IMR-90 (cell line): ENCODE measurements around the gene SMARCC2. TPM values are rescaled to one million over a fixed set of nuclear protein-coding genes. Genes with fewer than 3 reads are reported as not detected.

Experiments
- ATAC-seq: fragments of 200-7000 bp; cut with Tn5 transposase; 2 replicates; pipeline ENCODE4 v1.9.1; 2020; ENCODE audit warnings: low read depth, mild to moderate bottlenecking, moderate library complexity
- BruUV-seq: library from RNA; stranded (reverse); fragments of 400-500 nt; replicated peaks from 2 replicates; lab custom pipeline; 2021; lab: Mats Ljungman, UMichigan
- CTCF ChIA-PET: fragments of 300-600 bp; formaldehyde crosslinking; extraction: SDS; loops from one replicate; lab custom pipeline; 2021; ENCODE audit warnings: antibody characterized with exemption; lab: Yijun Ruan, JAX
- POLR2A ChIA-PET: fragments of 300-600 bp; sonication (Branson Sonifier 250); formaldehyde crosslinking; loops from one replicate; lab custom pipeline; 2022; ENCODE audit warnings: antibody characterized with exemption; ENCODE audit not compliant: unreplicated experiment; lab: Charles Lee
- DNase-seq: peaks from one replicate; pipeline ENCODE4 v3.0.0; 2013
- H2AFZ ChIP-seq: replicated peaks from 2 replicates; pipeline ENCODE3; 2013; ENCODE audit warnings: low read length, mild to moderate bottlenecking; ENCODE audit not compliant: poor library complexity
- H2AK5ac ChIP-seq: 2 replicates; pipeline ENCODE4 v1.6.1; 2013; ENCODE audit warnings: low read depth, low read length, inconsistent platforms
- H2AK9ac ChIP-seq: replicated peaks from 2 replicates; pipeline ENCODE3; 2013; ENCODE audit warnings: mild to moderate bottlenecking, low read depth, low read length, moderate library complexity; ENCODE audit not compliant: poor library complexity
- H2BK120ac ChIP-seq: 2 replicates; pipeline ENCODE4 v1.6.1; 2013; ENCODE audit warnings: low read depth, low read length, inconsistent platforms
- H2BK15ac ChIP-seq: 3 replicates; pipeline ENCODE4 v1.6.1; 2013; ENCODE audit warnings: low read depth, low read length, inconsistent platforms
- H2BK20ac ChIP-seq: 2 replicates; pipeline ENCODE4 v1.6.1; 2013; ENCODE audit warnings: low read depth, mild to moderate bottlenecking, inconsistent platforms, low read length, moderate library complexity
- H2BK5ac ChIP-seq: 2 replicates; pipeline ENCODE4 v1.6.1; 2013; ENCODE audit warnings: mild to moderate bottlenecking, low read depth, low read length, inconsistent platforms; ENCODE audit not compliant: poor library complexity, severe bottlenecking
- H3K14ac ChIP-seq: replicated peaks from 2 replicates; pipeline ENCODE4 v1.6.1; 2013; ENCODE audit warnings: low read depth, low read length, inconsistent platforms
- H3K18ac ChIP-seq: 2 replicates; pipeline ENCODE4 v1.6.1; 2013; ENCODE audit warnings: low read depth, low read length, control low read depth
- H3K23ac ChIP-seq: 2 replicates; pipeline ENCODE4 v1.6.1; 2013; ENCODE audit warnings: low read depth, low read length, inconsistent platforms
- H3K27ac ChIP-seq: 2 replicates; pipeline ENCODE4 v1.5.1; 2013; ENCODE audit warnings: mild to moderate bottlenecking, control low read depth, low read length; ENCODE audit not compliant: insufficient read depth
- H3K27me3 ChIP-seq: 2 replicates; pipeline ENCODE4 v1.6.1; 2013; ENCODE audit warnings: low read length; ENCODE audit not compliant: control insufficient read depth, insufficient read depth
- H3K36me3 ChIP-seq: 2 replicates; pipeline ENCODE4 v1.6.1; 2013; ENCODE audit warnings: low read length, mixed read lengths; ENCODE audit not compliant: control insufficient read depth, insufficient read depth
- H3K4ac ChIP-seq: 2 replicates; pipeline ENCODE4 v1.6.1; 2013; ENCODE audit warnings: low read depth, low read length, inconsistent platforms
- H3K4me1 ChIP-seq: 2 replicates; pipeline ENCODE4 v1.6.1; 2013; ENCODE audit warnings: low read length, mixed read lengths; ENCODE audit not compliant: control insufficient read depth, insufficient read depth
- H3K4me2 ChIP-seq: 2 replicates; pipeline ENCODE4 v1.6.1; 2013; ENCODE audit warnings: low read depth, mild to moderate bottlenecking, control low read depth, low read length, moderate library complexity
- H3K4me3 ChIP-seq: 2 replicates; pipeline ENCODE4 v1.5.1; 2013; ENCODE audit warnings: low read depth, mild to moderate bottlenecking, control low read depth, low read length, moderate library complexity; ENCODE audit not compliant: insufficient read depth
- H3K56ac ChIP-seq: 2 replicates; pipeline ENCODE4 v1.6.1; 2013; ENCODE audit warnings: low read length, inconsistent platforms; ENCODE audit not compliant: insufficient read depth; ENCODE audit errors: extremely low read depth
- H3K79me1 ChIP-seq, 2 experiments: 2 replicates each; pipeline ENCODE4 v1.6.1; 2013; ENCODE audit warnings: low read length in 2 of 2, inconsistent platforms in 1 of 2, low read depth in 1 of 2
- H3K9ac ChIP-seq: 2 replicates; pipeline ENCODE4 v1.6.1; 2013; ENCODE audit warnings: low read depth, low read length, control low read depth
- H3K9me1 ChIP-seq: 2 replicates; pipeline ENCODE4 v1.6.1; 2013; ENCODE audit warnings: low read length, inconsistent platforms; ENCODE audit not compliant: insufficient read depth
- H3K9me3 ChIP-seq: 2 replicates; pipeline ENCODE4 v1.6.1; 2013; ENCODE audit warnings: low read length; ENCODE audit not compliant: control insufficient read depth, insufficient read depth
- H4K20me1 ChIP-seq: 2 replicates; pipeline ENCODE4 v1.6.1; 2013; ENCODE audit warnings: low read length, inconsistent platforms; ENCODE audit not compliant: insufficient read depth
- H4K5ac ChIP-seq: 2 replicates; pipeline ENCODE4 v1.6.1; 2013; ENCODE audit warnings: mild to moderate bottlenecking, low read depth, low read length, control low read depth
- H4K8ac ChIP-seq, 2 experiments: 2 replicates each; pipeline ENCODE4 v1.6.1; 2013; ENCODE audit warnings: low read depth in 2 of 2, low read length in 2 of 2, control low read depth in 1 of 2, inconsistent platforms in 1 of 2
- H4K91ac ChIP-seq: 2 replicates; pipeline ENCODE4 v1.6.1; 2013; ENCODE audit warnings: low read depth, low read length, inconsistent platforms; ENCODE audit not compliant: insufficient read depth
- MAZ ChIP-seq: IDR thresholded peaks from 2 replicates; pipeline ENCODE4 v1.6.1; 2012; ENCODE audit warnings: low read depth, mild to moderate bottlenecking, low read length, improper control_type of control experiment, moderate library complexity, borderline replicate concordance
- MXI1 ChIP-seq: IDR thresholded peaks from 2 replicates; pipeline ENCODE4 v1.6.1; 2012; ENCODE audit warnings: low read depth, mild to moderate bottlenecking, low read length, moderate library complexity, borderline replicate concordance
- NFE2L2 ChIP-seq: fragments of 150-350 bp; IDR thresholded peaks from 2 replicates; pipeline ENCODE4 v1.6.1; 2016; ENCODE audit warnings: low read depth, mild to moderate bottlenecking, low read length
- POLR2A ChIP-seq: IDR thresholded peaks from 2 replicates; pipeline ENCODE4 v1.6.1; 2012; ENCODE audit warnings: mild to moderate bottlenecking, low read depth, low read length
- RAD21 ChIP-seq: IDR thresholded peaks from 2 replicates; pipeline ENCODE4 v1.6.1; 2012; ENCODE audit warnings: low read length, improper control_type of control experiment
- RCOR1 ChIP-seq: IDR thresholded peaks from 2 replicates; pipeline ENCODE4 v1.6.1; 2012; ENCODE audit warnings: mild to moderate bottlenecking, low read length, improper control_type of control experiment; ENCODE audit not compliant: insufficient replicate concordance
- SMC3 ChIP-seq: fragments of 150-350 bp; IDR thresholded peaks from 2 replicates; pipeline ENCODE4 v1.6.1; 2016; ENCODE audit warnings: low read depth, mild to moderate bottlenecking, antibody characterized with exemption, low read length, moderate library complexity
- WGBS, 2 experiments: methylation state at CpG; one replicate each; pipeline versions ENCODE4 v1.1.5 to v1.1.7; 2013; ENCODE audit warnings: missing lambda C conversion rate in 2 of 2; ENCODE audit not compliant: insufficient read length in 1 of 2; ENCODE audit errors: extremely low coverage in 2 of 2; 5-methylcytosine and 5-hydroxymethylcytosine counted together
- dilution Hi-C: fragments of 300-500 bp; cut with HindIII; formaldehyde crosslinking; loops from one replicate; pipeline ENCODE4 v1.14.3; 2018; ENCODE audit warnings: low sequenced_read_pairs; ENCODE audit not compliant: unreplicated experiment
- in situ Hi-C: fragments of 300-500 bp; cut with MboI; formaldehyde crosslinking; loops from 3 replicates; pipeline ENCODE4 v1.14.3; 2019; ENCODE audit warnings: low sequenced_read_pairs, inconsistent platforms, mixed read lengths
- intact Hi-C: fragments of 100-400 bp; cut with micrococcal nuclease; formaldehyde crosslinking; loops from 2 replicates; pipeline ENCODE4 v1.10.0; 2022
- polyA plus RNA-seq, 3 experiments: library from polyadenylated mRNA; depleted of rRNA; stranded (reverse); fragments of >200 nt; gene quantifications; 2 replicates each; pipeline ENCODE4 v1.2.3, GENCODE V29; 2012; ENCODE audit warnings: low replicate concordance in 1 of 3
- total RNA-seq: library from RNA; depleted of rRNA; stranded (reverse); fragments of >200 nt; gene quantifications from 2 replicates; pipeline ENCODE4 v1.2.3, GENCODE V29; 2012

The SMARCC2 gene
- total and polyA plus RNA-seq, 2 of the 4 experiments (the other 2 are of a cell fraction), result 42.3 to 43.8 TPM

GRCh38 chr12:56163533-56164344 is 25.5 kb downstream of the SMARCC2 start:
- H2AK5ac ChIP-seq, result no peak overlapping the region
- no peak overlapping the region for H2BK120ac ChIP-seq
- H2BK15ac ChIP-seq, result no peak overlapping the region
- ATAC-seq (peak; percentile 1; the same call in 1 of the 2 replicates), DNase-seq (no peak)
- H2BK5ac ChIP-seq, result no peak overlapping the region
- dilution Hi-C loops, result no loop called here
- WGBS, 2 experiments, result 87% methylated on average over 2 of the region's 11 CpGs; no CpG with 5 or more reads in 1 of the 2 experiments
- ChIA-PET CTCF (interaction anchor here (0.6 kb wide), 1 partner anchor 11 kb away, joined by 3 read pairs; no protein-coding TSS in a partner anchor), POLR2A (interaction anchor here (1.5 to 1.7 kb wide), 2 partner anchors 12 to 44 kb away, joined by 4 to 6 read pairs; no protein-coding TSS in a partner anchor)
- no peak overlapping the region for H4K5ac ChIP-seq
- in situ Hi-C loops, result no loop called here
- no peak overlapping the region for H3K56ac ChIP-seq
- H3K4me1 ChIP-seq, result peaks cover 13% of the 10 kb centered on the region
- TF ChIP-seq MXI1, result no peak
- TF ChIP-seq SMC3, result no peak
- peak; percentile 43 for TF ChIP-seq POLR2A
- TF ChIP-seq NFE2L2, result no peak
- no peak for TF ChIP-seq MAZ
- no peak for TF ChIP-seq RCOR1
- no peak for TF ChIP-seq RAD21
- intact Hi-C loops, result no loop called here
- no peak overlapping the region for H3K4ac ChIP-seq
- H2AFZ ChIP-seq, result no peak overlapping the region
- H3K9me1 ChIP-seq, result no peaks in the 10 kb centered on the region; the same call in 1 of the 2 replicates
- peaks cover 64% of the 10 kb centered on the region for H4K20me1 ChIP-seq
- no peak overlapping the region for H4K91ac ChIP-seq
- peak overlapping the region; percentile 5 for H2AK9ac ChIP-seq
- no peak overlapping the region for H3K4me2 ChIP-seq
- BruUV-seq, result no TSS peak
- H3K18ac ChIP-seq, result no peak overlapping the region
- no peak overlapping the region for H4K8ac ChIP-seq
- peaks cover 82% of the 10 kb centered on the region for H3K36me3 ChIP-seq
- H3K79me1 ChIP-seq, result peaks cover 14 to 49% of the 10 kb centered on the region in 2 experiments
- H3K23ac ChIP-seq, result no peak overlapping the region
- no peak overlapping the region for H3K9ac ChIP-seq
- H3K9me3 ChIP-seq, result no peaks in the 10 kb centered on the region
- H2BK20ac ChIP-seq, result no peak overlapping the region
- H3K27ac ChIP-seq, result no peak overlapping the region
- H3K4me3 ChIP-seq, result no peak overlapping the region
- no peaks in the 10 kb centered on the region for H3K27me3 ChIP-seq
- H3K14ac ChIP-seq, result no peak overlapping the region
